Endodermal cell (in vitro differentiated cells): ENCODE results near the gene DERA. TPM values are rescaled to one million over a fixed set of nuclear protein-coding genes. Genes with fewer than 3 reads are reported as not detected.

ENCODE experiments used
- DNase-seq: peaks from one replicate; pipeline ENCODE4 v3.0.0-alpha.2; 2017
- H3K27ac ChIP-seq: 2 replicates; pipeline ENCODE4 v1.5.1; 2013; ENCODE audit warnings: mild to moderate bottlenecking, low read depth, low read length, moderate library complexity
- H3K27me3 ChIP-seq: 2 replicates; pipeline ENCODE4 v1.6.1; 2013; ENCODE audit warnings: mild to moderate bottlenecking, low read length, moderate library complexity; ENCODE audit not compliant: insufficient read depth, control insufficient read depth, poor library complexity, severe bottlenecking
- H3K36me3 ChIP-seq: 2 replicates; pipeline ENCODE4 v1.7.0; 2013; ENCODE audit warnings: mild to moderate bottlenecking, low read length, moderate library complexity; ENCODE audit not compliant: control insufficient read depth, insufficient read depth
- H3K4me1 ChIP-seq: one replicate; pipeline ENCODE4 v1.7.0; 2013; ENCODE audit warnings: low read length; ENCODE audit not compliant: control insufficient read depth, insufficient read depth
- H3K4me3 ChIP-seq: 2 replicates; pipeline ENCODE4 v1.5.1; 2013; ENCODE audit warnings: mild to moderate bottlenecking, low read length, moderate library complexity
- H3K9ac ChIP-seq: 2 replicates; pipeline ENCODE4 v1.6.1; 2013; ENCODE audit warnings: mild to moderate bottlenecking, low read length, moderate library complexity; ENCODE audit not compliant: poor library complexity, severe bottlenecking; ENCODE audit errors: extremely low read depth
- H3K9me3 ChIP-seq: 2 replicates; pipeline ENCODE4 v1.6.1; 2013; ENCODE audit warnings: mild to moderate bottlenecking, low read length, moderate library complexity; ENCODE audit not compliant: control insufficient read depth
- H3K27ac Mint-ChIP-seq: 2 replicates; pipeline ENCODE4 v1.8.0; 2020; ENCODE audit warnings: mixed read lengths
- H3K27me3 Mint-ChIP-seq: 2 replicates; pipeline ENCODE4 v1.8.0; 2021; ENCODE audit warnings: mild to moderate bottlenecking, mixed read lengths; ENCODE audit not compliant: insufficient read depth
- H3K36me3 Mint-ChIP-seq: 2 replicates; pipeline ENCODE4 v1.8.0; 2020; ENCODE audit warnings: low read depth, mixed read lengths
- H3K4me1 Mint-ChIP-seq: 2 replicates; pipeline ENCODE4 v1.8.0; 2020; ENCODE audit warnings: mixed read lengths
- H3K4me3 Mint-ChIP-seq: 2 replicates; pipeline ENCODE4 v1.8.0; 2020; ENCODE audit warnings: mild to moderate bottlenecking, moderate library complexity, mixed read lengths
- H3K9me3 Mint-ChIP-seq: 2 replicates; pipeline ENCODE4 v1.8.0; 2020; ENCODE audit warnings: mild to moderate bottlenecking, mixed read lengths
- WGBS, 2 experiments: methylation state at CpG; one replicate each; pipeline versions ENCODE4 v1.1.5 to v1.1.7; 2013; ENCODE audit warnings: missing lambda C conversion rate in 2 of 2, mixed read lengths in 1 of 2; ENCODE audit not compliant: insufficient coverage in 1 of 2, insufficient read length in 1 of 2; 5-methylcytosine and 5-hydroxymethylcytosine counted together
- total RNA-seq, 2 donors: library from RNA; stranded (reverse); fragmentation: NEBNext Ultra II Directional in 1 of 2; extraction: Animal tissue kit (Norgen Biotek cat#: 25700) in 1 of 2; gene quantifications; 2 replicates in 1 of 2; 3 replicates in 1 of 2; pipeline ENCODE4 v1.2.1, GENCODE V29; 2021
- TF ChIP-seq, protein P1 (sequence below): fragments of 200-600 bp; sonication (generic); conservative IDR thresholded peaks from 2 replicates; pipeline ENCODE4 v1.5.0; 2021; ENCODE audit warnings: antibody characterized with exemption, mild to moderate bottlenecking

Gene DERA
- total RNA-seq, 2 donors from 2014 or later: 81.7 to 125 TPM

DNA sequence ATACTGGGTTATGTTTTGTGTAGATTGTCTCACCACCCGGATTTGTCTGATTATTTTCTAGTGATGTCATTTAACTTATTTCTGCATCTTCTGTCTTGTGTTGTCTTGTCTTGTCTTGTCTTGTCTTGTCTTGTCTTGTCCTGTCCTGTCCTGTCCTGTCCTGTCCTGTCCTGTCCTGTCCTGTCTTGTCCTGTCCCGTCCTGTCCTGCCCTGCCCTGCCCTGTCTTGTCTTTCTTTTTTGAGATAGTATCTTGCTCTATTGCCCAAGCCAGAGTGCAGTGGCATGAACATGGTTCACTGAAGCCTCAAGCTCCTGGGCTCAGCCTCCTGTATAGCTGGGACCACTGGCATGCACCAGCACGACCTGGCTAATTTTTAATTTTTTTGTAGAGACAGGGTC, 25.6 kb downstream of the DERA start:
- DNase-seq: no peak
- Histone ChIP-seq H3K9ac (no peak overlapping the region), H3K4me3 (no peak overlapping the region), H3K9me3 (peaks cover 20% of the 10 kb centered on the region), H3K36me3 (peaks cover 6% of the 10 kb centered on the region), H3K27ac (no peak overlapping the region), H3K4me1 (no peaks in the 10 kb centered on the region), H3K27me3 (no peaks in the 10 kb centered on the region)
- Mint-ChIP-seq H3K4me3 (no peak overlapping the region), H3K4me1 (peaks cover 8% of the 10 kb centered on the region), H3K27me3 (no peaks in the 10 kb centered on the region), H3K9me3 (peaks cover 11% of the 10 kb centered on the region), H3K27ac (no peak overlapping the region), H3K36me3 (peaks cover 40% of the 10 kb centered on the region)
- TF ChIP-seq, protein P1, sequence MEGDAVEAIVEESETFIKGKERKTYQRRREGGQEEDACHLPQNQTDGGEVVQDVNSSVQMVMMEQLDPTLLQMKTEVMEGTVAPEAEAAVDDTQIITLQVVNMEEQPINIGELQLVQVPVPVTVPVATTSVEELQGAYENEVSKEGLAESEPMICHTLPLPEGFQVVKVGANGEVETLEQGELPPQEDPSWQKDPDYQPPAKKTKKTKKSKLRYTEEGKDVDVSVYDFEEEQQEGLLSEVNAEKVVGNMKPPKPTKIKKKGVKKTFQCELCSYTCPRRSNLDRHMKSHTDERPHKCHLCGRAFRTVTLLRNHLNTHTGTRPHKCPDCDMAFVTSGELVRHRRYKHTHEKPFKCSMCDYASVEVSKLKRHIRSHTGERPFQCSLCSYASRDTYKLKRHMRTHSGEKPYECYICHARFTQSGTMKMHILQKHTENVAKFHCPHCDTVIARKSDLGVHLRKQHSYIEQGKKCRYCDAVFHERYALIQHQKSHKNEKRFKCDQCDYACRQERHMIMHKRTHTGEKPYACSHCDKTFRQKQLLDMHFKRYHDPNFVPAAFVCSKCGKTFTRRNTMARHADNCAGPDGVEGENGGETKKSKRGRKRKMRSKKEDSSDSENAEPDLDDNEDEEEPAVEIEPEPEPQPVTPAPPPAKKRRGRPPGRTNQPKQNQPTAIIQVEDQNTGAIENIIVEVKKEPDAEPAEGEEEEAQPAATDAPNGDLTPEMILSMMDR: no peak
- WGBS, 2 experiments: 96 to 100% methylated on average over 2 to 3 of the region's 3 CpGs

DNA sequence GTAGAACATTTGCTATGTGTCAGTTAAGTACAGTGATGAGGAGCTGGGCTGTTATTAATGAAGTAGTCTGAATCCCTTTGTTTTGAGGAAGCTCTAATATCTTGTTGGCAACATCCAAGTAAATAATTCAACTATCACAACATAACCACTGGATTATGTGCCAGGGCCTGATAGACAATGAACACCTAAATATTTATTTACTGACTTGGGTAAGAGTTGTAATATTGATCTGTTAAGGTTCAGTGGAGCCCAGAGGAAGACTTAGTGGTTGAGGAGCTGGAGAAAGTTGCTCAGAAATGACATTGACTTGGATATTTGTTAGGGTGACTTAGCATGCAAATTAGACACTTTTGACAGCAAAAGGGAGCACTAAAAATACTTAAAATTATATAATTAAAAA, 26.8 kb downstream of the DERA start:
- H3K4me3 Mint-ChIP-seq: no peak overlapping the region
- no peak for DNase-seq
- Histone ChIP-seq H3K9ac (no peak overlapping the region), H3K27me3 (no peaks in the 10 kb centered on the region), H3K36me3 (peaks cover 2% of the 10 kb centered on the region), H3K4me3 (no peak overlapping the region), H3K27ac (no peak overlapping the region), H3K9me3 (peaks cover 27% of the 10 kb centered on the region), H3K4me1 (no peaks in the 10 kb centered on the region)
- TF ChIP-seq, protein P1: no peak
- peaks cover 14% of the 10 kb centered on the region for H3K9me3 Mint-ChIP-seq
- no peaks in the 10 kb centered on the region for H3K27me3 Mint-ChIP-seq
- H3K4me1 Mint-ChIP-seq: peaks cover 17% of the 10 kb centered on the region
- H3K36me3 Mint-ChIP-seq: peaks cover 44% of the 10 kb centered on the region
- no peak overlapping the region for H3K27ac Mint-ChIP-seq

DNA sequence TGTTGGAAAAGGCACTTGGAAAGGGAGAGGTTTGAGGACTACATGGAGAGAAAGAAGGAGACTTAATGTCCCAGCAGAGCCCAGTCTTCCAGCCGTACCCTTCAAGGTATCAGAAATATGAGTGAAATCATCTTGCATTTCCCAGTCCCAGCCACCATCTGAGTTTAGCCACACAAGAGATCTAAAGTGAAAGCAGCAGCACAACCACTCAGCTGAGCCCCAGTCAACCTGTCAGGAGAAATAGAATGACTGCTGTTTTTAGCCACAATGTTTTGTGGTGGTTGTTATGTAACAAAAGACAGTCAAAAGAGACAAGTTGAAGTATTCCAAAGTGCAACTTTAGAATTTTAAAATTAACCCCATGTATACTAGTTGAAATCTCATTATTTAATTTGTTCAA, 28.0 kb downstream of the DERA start:
- TF ChIP-seq, protein P1: no peak
- H3K27ac Mint-ChIP-seq: no peak overlapping the region
- no peaks in the 10 kb centered on the region for H3K27me3 ChIP-seq
- peaks cover 45% of the 10 kb centered on the region for H3K36me3 Mint-ChIP-seq
- no peak overlapping the region for H3K9ac ChIP-seq
- no peak overlapping the region for H3K4me3 Mint-ChIP-seq
- peaks cover 22% of the 10 kb centered on the region for H3K9me3 Mint-ChIP-seq
- WGBS, 2 experiments: 84 to 100% methylated on average over 1 of the region's 1 CpG
- DNase-seq: no peak
- H3K4me1 ChIP-seq: no peaks in the 10 kb centered on the region
- no peak overlapping the region for H3K4me3 ChIP-seq
- H3K4me1 Mint-ChIP-seq: peaks cover 19% of the 10 kb centered on the region
- peaks cover 31% of the 10 kb centered on the region for H3K9me3 ChIP-seq
- no peaks in the 10 kb centered on the region for H3K36me3 ChIP-seq
- H3K27me3 Mint-ChIP-seq: no peaks in the 10 kb centered on the region
- H3K27ac ChIP-seq: no peak overlapping the region
